SK-N-SH treated with all-trans-retinoic acid at 6 μM for 48 hours (cell line): ENCODE data around the gene CHST7.
A peak's percentile ranks its signal among the peaks of the same experiment; 100 is the strongest.

Experiments
- ATAC-seq: fragments of 200-7000 bp; cut with Tn5 transposase; 3 replicates; pipeline ENCODE4 v1.9.1; 2020; ENCODE audit warnings: mild to moderate bottlenecking, moderate library complexity
- ARNTL ChIP-seq: fragments of 450-650 bp; formaldehyde crosslinking; IDR thresholded peaks from 2 replicates; pipeline ENCODE4 v1.5.0; 2020; ENCODE audit warnings: low read depth, mild to moderate bottlenecking, moderate library complexity, borderline replicate concordance
- BACH2 ChIP-seq: fragments of 250-450 bp; sonication (Bioruptor Pico); IDR thresholded peaks from 2 replicates; pipeline ENCODE4 v1.9.0; 2021; ENCODE audit warnings: mild to moderate bottlenecking, borderline replicate concordance
- CSDC2 ChIP-seq: fragments of 250-450 bp; sonication (Bioruptor Pico); IDR thresholded peaks from 2 replicates; pipeline ENCODE4 v1.5.0; 2020; ENCODE audit warnings: mild to moderate bottlenecking, moderate library complexity
- ESRRG ChIP-seq: fragments of 250-450 bp; sonication (Bioruptor Pico); IDR thresholded peaks from 2 replicates; pipeline ENCODE4 v1.6.1; 2021; ENCODE audit warnings: mild to moderate bottlenecking
- GLIS3 ChIP-seq: fragments of 250-450 bp; sonication (Bioruptor Pico); IDR thresholded peaks from 2 replicates; pipeline ENCODE4 v1.5.0; 2020; ENCODE audit warnings: mild to moderate bottlenecking, moderate library complexity
- ISL1 ChIP-seq: fragments of 250-450 bp; sonication (Bioruptor Pico); IDR thresholded peaks from 2 replicates; pipeline ENCODE4 v2.1.2; 2022; ENCODE audit warnings: mild to moderate bottlenecking, moderate library complexity
- OSR1 ChIP-seq: fragments of 250-450 bp; sonication (Bioruptor Pico); IDR thresholded peaks from 2 replicates; pipeline ENCODE4 v1.8.0; 2022; ENCODE audit warnings: moderate library complexity, mild to moderate bottlenecking, inconsistent platforms
- PPARA ChIP-seq: fragments of 250-450 bp; sonication (Bioruptor Pico); IDR thresholded peaks from 2 replicates; pipeline ENCODE4 v1.5.0; 2020; ENCODE audit warnings: mild to moderate bottlenecking, borderline replicate concordance
- RARB ChIP-seq: fragments of 250-450 bp; sonication (Bioruptor Pico); IDR thresholded peaks from 2 replicates; pipeline ENCODE4 v1.8.0; 2021; ENCODE audit warnings: mild to moderate bottlenecking, moderate library complexity
- SNAI2 ChIP-seq: fragments of 250-450 bp; sonication (Bioruptor Pico); IDR thresholded peaks from 2 replicates; pipeline ENCODE4 v1.5.0; 2020; ENCODE audit warnings: mild to moderate bottlenecking, moderate library complexity
- TCF4 ChIP-seq: fragments of 250-450 bp; sonication (Bioruptor Pico); IDR thresholded peaks from 2 replicates; pipeline ENCODE4 v1.8.0; 2021; ENCODE audit warnings: mild to moderate bottlenecking, moderate library complexity, borderline replicate concordance
- TOX ChIP-seq: fragments of 250-450 bp; sonication (Bioruptor Pico); IDR thresholded peaks from 2 replicates; pipeline ENCODE4 v1.8.0; 2021; ENCODE audit warnings: mild to moderate bottlenecking, moderate library complexity, borderline replicate concordance
- ZC3H10 ChIP-seq: fragments of 250-450 bp; sonication (Bioruptor Pico); IDR thresholded peaks from 2 replicates; pipeline ENCODE4 v1.5.1; 2021; ENCODE audit warnings: mild to moderate bottlenecking, moderate library complexity
- ZFP30 ChIP-seq: fragments of 450-650 bp; formaldehyde crosslinking; IDR thresholded peaks from 2 replicates; pipeline ENCODE4 v1.5.0; 2022; ENCODE audit warnings: mild to moderate bottlenecking, moderate library complexity
- ZNF565 ChIP-seq: fragments of 450-650 bp; formaldehyde crosslinking; conservative IDR thresholded peaks from 2 replicates; pipeline ENCODE4 v1.5.0; 2020; ENCODE audit warnings: low read depth, mild to moderate bottlenecking, moderate library complexity
- ZNF70 ChIP-seq: fragments of 450-650 bp; formaldehyde crosslinking; IDR thresholded peaks from 2 replicates; pipeline ENCODE4 v1.5.0; 2020; ENCODE audit warnings: mild to moderate bottlenecking, moderate library complexity
- ZNF8 ChIP-seq: fragments of 450-650 bp; formaldehyde crosslinking; IDR thresholded peaks from 2 replicates; pipeline ENCODE4 v1.5.0; 2020; ENCODE audit warnings: mild to moderate bottlenecking, moderate library complexity
- TF ChIP-seq, protein P1 (sequence below): fragments of 250-450 bp; sonication (Bioruptor Pico); IDR thresholded peaks from 2 replicates; pipeline ENCODE4 v1.8.0; 2020; ENCODE audit warnings: mild to moderate bottlenecking, moderate library complexity, borderline replicate concordance
- TF ChIP-seq, protein P2 (sequence below): fragments of 250-450 bp; sonication (Bioruptor Pico); IDR thresholded peaks from 2 replicates; pipeline ENCODE4 v1.5.1; 2020; ENCODE audit warnings: low read depth, mild to moderate bottlenecking, moderate library complexity
- TF ChIP-seq, protein P3 (sequence below): fragments of 250-450 bp; sonication (Bioruptor Pico); IDR thresholded peaks from 2 replicates; pipeline ENCODE4 v1.8.0; 2021; ENCODE audit warnings: low read depth, mild to moderate bottlenecking, moderate library complexity, borderline replicate concordance
- TF ChIP-seq, protein P4 (sequence below): fragments of 250-450 bp; sonication (Bioruptor Pico); IDR thresholded peaks from 2 replicates; pipeline ENCODE4 v1.5.1; 2021; ENCODE audit warnings: mild to moderate bottlenecking, moderate library complexity
- TF ChIP-seq, protein P5 (sequence below): fragments of 250-450 bp; sonication (Bioruptor Pico); IDR thresholded peaks from 2 replicates; pipeline ENCODE4 v1.5.0; 2020; ENCODE audit warnings: mild to moderate bottlenecking, moderate library complexity

The CHST7 gene

DNA sequence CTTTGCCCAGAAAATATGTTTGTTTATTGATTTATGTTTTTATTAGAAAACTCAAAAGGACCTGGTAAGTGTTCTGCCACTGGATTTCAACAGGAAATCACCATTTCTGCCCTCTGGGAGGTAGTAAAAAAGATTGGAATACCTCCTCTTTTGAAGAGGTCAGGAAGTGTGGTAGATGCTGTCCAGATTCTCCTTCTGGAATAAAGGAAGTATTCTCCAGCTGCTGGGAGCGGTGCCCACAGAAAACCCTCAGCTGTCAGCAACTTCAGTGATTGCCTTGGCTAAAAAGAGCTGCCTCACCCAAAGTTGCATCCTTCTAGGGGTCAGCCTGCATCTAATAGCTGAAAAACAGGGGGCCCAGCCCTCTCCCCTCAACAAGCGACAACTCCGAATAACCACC, 14.5 kb upstream of the CHST7 start:
- no peak for ATAC-seq
- TF ChIP-seq ZNF565 (CRISPR knock-in tag) (no peak), OSR1 (no peak), ZNF8 (no peak), TOX (CRISPR knock-in tag) (no peak), ZFP30 (CRISPR knock-in tag) (no peak), CSDC2 (CRISPR knock-in tag) (no peak), GLIS3 (CRISPR knock-in tag) (no peak), ESRRG (CRISPR knock-in tag) (no peak), BACH2 (CRISPR knock-in tag) (no peak), TCF4 (no peak), PPARA (CRISPR knock-in tag) (no peak), ISL1 (CRISPR knock-in tag) (no peak), ZNF70 (CRISPR knock-in tag) (no peak), SNAI2 (CRISPR knock-in tag) (no peak)
- TF ChIP-seq, protein P1, sequence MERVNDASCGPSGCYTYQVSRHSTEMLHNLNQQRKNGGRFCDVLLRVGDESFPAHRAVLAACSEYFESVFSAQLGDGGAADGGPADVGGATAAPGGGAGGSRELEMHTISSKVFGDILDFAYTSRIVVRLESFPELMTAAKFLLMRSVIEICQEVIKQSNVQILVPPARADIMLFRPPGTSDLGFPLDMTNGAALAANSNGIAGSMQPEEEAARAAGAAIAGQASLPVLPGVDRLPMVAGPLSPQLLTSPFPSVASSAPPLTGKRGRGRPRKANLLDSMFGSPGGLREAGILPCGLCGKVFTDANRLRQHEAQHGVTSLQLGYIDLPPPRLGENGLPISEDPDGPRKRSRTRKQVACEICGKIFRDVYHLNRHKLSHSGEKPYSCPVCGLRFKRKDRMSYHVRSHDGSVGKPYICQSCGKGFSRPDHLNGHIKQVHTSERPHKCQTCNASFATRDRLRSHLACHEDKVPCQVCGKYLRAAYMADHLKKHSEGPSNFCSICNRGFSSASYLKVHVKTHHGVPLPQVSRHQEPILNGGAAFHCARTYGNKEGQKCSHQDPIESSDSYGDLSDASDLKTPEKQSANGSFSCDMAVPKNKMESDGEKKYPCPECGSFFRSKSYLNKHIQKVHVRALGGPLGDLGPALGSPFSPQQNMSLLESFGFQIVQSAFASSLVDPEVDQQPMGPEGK (CRISPR knock-in tag), result no peak
- TF ChIP-seq, protein P2, sequence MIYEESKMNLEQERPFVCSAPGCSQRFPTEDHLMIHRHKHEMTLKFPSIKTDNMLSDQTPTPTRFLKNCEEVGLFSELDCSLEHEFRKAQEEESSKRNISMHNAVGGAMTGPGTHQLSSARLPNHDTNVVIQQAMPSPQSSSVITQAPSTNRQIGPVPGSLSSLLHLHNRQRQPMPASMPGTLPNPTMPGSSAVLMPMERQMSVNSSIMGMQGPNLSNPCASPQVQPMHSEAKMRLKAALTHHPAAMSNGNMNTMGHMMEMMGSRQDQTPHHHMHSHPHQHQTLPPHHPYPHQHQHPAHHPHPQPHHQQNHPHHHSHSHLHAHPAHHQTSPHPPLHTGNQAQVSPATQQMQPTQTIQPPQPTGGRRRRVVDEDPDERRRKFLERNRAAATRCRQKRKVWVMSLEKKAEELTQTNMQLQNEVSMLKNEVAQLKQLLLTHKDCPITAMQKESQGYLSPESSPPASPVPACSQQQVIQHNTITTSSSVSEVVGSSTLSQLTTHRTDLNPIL (CRISPR knock-in tag), result no peak
- TF ChIP-seq, protein P3, sequence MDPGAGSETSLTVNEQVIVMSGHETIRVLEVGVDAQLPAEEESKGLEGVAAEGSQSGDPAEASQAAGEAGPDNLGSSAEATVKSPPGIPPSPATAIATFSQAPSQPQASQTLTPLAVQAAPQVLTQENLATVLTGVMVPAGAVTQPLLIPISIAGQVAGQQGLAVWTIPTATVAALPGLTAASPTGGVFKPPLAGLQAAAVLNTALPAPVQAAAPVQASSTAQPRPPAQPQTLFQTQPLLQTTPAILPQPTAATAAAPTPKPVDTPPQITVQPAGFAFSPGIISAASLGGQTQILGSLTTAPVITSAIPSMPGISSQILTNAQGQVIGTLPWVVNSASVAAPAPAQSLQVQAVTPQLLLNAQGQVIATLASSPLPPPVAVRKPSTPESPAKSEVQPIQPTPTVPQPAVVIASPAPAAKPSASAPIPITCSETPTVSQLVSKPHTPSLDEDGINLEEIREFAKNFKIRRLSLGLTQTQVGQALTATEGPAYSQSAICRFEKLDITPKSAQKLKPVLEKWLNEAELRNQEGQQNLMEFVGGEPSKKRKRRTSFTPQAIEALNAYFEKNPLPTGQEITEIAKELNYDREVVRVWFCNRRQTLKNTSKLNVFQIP (CRISPR knock-in tag), result no peak

DNA sequence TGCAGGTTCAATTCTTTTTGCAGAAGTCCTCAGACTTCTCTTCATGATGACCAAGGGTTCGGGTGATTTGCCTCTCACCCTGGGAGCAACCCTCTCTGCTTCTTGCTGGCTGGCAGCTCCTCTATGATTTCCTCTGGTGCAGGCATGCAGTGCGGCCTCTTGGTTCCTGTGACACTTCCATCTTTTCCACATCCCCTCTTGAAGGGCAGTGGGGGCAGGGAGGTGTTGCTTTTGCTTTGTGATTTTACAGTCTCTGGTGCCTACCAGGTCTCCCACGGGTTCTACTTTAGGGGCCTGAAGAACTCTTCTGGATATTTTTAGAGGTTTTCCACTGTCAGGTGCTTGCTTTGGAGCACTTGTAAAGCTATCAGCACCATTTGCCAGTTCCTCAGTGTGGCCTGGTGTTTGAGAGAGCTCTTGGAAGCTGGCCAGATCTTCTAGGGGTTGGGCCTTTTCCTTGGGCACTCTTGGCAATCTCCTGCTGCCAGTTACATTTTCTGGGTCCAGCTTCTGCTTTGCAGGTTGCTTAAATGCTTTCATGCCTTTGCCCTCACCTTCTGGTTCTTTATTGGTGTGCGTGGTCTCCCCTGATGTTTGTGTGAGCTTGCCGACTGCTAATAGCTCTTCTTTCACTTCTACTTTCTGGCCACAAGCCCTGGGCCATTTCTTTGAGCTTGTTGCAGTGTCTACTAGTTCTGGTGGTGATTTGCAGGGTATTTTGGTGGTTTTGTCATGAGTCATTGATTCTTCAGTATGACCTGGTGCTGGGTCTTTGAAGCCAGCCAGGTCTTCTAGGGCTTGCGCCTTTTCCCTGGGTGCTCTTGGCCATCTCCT, 11.5 kb upstream of the CHST7 start:
- no peak for TF ChIP-seq ARNTL (CRISPR knock-in tag)
- no peak for TF ChIP-seq ESRRG (CRISPR knock-in tag)
- TF ChIP-seq, protein P2 (CRISPR knock-in tag), result no peak
- TF ChIP-seq, protein P4, sequence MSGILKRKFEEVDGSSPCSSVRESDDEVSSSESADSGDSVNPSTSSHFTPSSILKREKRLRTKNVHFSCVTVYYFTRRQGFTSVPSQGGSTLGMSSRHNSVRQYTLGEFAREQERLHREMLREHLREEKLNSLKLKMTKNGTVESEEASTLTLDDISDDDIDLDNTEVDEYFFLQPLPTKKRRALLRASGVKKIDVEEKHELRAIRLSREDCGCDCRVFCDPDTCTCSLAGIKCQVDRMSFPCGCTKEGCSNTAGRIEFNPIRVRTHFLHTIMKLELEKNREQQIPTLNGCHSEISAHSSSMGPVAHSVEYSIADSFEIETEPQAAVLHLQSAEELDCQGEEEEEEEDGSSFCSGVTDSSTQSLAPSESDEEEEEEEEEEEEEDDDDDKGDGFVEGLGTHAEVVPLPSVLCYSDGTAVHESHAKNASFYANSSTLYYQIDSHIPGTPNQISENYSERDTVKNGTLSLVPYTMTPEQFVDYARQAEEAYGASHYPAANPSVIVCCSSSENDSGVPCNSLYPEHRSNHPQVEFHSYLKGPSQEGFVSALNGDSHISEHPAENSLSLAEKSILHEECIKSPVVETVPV (CRISPR knock-in tag), result no peak
- TF ChIP-seq ZC3H10, result no peak
- no peak for TF ChIP-seq ZFP30 (CRISPR knock-in tag)
- 0 out of 3 replicates have a peak, but pooled peaks have one; percentile 18 for ATAC-seq

DNA sequence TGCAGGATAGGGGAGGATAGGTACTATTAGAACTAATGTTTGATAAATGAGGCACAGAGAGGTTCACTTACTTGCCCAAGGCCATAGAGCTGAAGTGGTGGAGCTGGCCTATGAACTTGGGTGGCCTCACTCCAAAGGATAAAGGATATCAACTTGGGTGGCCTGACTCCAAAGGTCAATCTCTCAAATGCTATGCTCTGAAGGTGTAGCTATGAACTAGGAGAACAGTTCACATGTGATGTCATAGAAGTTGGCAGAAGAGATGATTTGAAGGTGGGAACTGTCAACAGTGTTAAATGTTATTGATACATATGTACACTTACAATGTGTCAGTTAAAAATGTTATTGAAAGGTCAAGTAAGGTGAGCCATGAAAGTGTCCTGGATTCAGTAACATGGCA, 6.2 kb upstream of the CHST7 start:
- no peak for ATAC-seq
- no peak for TF ChIP-seq ZNF70 (CRISPR knock-in tag)
- no peak for TF ChIP-seq RARB (CRISPR knock-in tag)
- TF ChIP-seq ISL1 (CRISPR knock-in tag), result no peak
- no peak for TF ChIP-seq ESRRG (CRISPR knock-in tag)
- TF ChIP-seq, protein P5, sequence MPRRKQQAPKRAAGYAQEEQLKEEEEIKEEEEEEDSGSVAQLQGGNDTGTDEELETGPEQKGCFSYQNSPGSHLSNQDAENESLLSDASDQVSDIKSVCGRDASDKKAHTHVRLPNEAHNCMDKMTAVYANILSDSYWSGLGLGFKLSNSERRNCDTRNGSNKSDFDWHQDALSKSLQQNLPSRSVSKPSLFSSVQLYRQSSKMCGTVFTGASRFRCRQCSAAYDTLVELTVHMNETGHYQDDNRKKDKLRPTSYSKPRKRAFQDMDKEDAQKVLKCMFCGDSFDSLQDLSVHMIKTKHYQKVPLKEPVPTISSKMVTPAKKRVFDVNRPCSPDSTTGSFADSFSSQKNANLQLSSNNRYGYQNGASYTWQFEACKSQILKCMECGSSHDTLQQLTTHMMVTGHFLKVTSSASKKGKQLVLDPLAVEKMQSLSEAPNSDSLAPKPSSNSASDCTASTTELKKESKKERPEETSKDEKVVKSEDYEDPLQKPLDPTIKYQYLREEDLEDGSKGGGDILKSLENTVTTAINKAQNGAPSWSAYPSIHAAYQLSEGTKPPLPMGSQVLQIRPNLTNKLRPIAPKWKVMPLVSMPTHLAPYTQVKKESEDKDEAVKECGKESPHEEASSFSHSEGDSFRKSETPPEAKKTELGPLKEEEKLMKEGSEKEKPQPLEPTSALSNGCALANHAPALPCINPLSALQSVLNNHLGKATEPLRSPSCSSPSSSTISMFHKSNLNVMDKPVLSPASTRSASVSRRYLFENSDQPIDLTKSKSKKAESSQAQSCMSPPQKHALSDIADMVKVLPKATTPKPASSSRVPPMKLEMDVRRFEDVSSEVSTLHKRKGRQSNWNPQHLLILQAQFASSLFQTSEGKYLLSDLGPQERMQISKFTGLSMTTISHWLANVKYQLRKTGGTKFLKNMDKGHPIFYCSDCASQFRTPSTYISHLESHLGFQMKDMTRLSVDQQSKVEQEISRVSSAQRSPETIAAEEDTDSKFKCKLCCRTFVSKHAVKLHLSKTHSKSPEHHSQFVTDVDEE (CRISPR knock-in tag), result no peak
- TF ChIP-seq, protein P2 (CRISPR knock-in tag), result no peak
- TF ChIP-seq ZC3H10, result no peak
- no peak for TF ChIP-seq ZFP30 (CRISPR knock-in tag)
- TF ChIP-seq, protein P4 (CRISPR knock-in tag), result no peak
